CD4-positive, alpha-beta T cell treated with Interleukin-4 for 1 hour (primary cell): ENCODE results near the gene PTPRK.

ENCODE experiments used
- DNase-seq, 2 donors: peaks; one replicate each; pipeline ENCODE4 v3.0.0-alpha.2; 2020 to 2022

Gene PTPRK

DNA sequence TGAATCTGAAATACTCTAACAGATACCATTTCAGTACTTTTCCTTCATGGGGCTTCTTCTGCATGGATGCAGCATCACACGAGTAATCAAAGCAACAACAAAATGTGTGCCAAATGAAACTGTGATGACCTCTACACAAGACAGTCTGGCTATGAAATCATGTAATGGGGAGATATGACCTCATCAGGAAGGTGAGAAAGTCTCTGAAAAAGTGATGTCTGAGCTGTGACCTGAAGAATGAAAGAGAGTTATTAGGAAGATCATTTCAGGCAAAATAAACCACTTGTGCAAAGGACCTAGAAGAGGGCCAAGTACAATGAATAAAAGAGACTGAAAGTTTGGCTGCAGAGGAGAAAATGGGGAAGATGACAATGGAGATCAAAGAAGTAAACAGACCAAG, 182.8 kb downstream of the PTPRK start:
- DNase-seq: no peak

DNA sequence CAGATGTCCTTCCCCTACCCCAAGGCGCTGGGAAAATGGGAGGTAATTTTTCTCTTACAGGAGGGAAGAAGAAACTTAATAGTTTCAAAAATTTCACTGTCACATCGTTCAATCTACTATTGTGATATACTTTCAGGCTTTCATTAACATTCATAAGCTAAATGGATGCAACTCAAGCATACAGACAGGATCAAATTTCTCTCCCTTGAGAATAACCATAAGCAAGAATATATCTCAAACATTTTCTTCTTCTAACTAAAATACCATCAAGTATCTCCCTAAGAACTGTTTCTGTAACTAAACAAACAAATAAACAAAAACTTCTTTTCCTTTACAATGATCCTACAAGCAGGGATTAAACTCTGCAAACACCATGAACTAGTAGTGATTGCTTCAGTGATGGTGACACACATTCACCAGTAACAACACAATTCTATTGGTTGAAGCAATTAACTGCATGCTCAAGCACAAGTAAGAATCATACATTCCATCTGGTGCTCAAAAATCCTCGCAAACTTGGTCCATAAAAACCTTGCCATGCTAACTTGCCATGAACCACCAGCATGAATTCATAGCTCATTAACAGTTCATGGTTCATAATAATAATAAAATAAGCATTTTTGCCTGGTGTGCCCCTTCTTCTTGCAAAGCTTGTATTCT, 183.8 kb downstream of the PTPRK start:
- no peak for DNase-seq

DNA sequence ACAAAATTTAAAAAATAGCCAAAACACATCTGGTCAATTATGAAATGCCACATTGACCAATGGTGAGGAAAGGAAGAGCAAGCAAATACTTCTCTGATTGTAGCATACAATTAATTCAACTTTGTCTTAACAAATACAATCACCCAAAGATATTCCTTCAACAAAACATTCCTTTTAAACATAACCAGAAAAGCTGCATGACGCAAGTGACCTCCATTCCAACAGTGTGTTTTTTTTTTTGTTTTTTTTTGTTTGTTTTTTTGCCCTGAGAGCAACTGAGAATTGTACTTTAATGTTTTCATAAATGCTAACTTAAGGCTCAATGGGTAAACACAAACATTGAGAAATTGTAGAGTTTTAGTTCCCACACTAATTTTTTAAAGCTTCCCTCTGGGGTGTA, 184.4 kb downstream of the PTPRK start:
- DNase-seq: no peak

DNA sequence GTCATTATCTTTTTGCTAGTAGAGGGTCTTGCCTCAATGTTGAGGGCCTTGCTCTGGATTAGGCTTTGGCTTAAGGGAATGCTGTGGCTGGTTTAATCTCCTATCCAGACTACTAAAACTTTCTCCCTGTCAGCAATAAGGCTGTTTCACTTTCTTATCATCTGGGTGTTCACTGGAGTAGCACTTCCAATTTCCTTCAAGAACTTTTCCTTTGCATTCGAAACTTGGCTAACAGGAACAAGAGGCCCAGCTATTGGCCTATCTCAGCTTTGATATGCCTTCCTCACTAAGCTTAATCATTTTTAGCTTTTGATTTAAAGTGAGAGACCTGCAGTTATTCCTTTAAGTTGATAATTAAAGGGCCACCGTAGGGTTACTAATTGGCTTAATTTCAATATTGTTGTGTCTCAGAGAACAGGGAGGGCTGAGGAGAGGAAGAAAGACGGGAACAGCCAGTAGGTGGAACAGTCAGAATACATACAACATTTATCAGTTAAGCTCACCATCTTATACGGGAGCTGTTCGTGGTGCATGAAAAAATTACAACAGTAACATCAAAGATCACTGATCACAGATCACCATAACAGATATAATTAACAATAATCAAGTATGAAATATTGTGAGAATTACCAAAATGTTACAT, 186.7 kb downstream of the PTPRK start:
- DNase-seq: no peak

DNA sequence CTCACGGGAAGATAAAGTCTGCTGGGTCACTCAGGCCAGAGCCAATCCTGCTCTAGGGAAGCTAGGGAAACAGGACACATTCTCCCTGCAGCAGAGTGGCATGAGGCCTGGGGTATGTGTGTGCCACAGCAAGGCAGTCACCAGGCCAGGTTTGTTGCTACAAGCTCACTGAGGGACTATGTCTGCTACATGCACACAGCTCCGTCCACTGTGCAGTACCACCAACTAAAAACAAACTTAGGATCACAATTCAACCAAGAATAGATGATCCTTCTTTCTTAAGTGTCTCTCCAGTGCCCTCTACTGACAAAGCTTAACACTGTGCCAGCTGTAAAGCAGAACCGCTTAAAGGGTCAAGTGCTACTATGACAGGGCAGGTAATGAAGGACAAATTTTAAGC, 192.5 kb downstream of the PTPRK start:
- peak; percentile 30 to 61 for DNase-seq

DNA sequence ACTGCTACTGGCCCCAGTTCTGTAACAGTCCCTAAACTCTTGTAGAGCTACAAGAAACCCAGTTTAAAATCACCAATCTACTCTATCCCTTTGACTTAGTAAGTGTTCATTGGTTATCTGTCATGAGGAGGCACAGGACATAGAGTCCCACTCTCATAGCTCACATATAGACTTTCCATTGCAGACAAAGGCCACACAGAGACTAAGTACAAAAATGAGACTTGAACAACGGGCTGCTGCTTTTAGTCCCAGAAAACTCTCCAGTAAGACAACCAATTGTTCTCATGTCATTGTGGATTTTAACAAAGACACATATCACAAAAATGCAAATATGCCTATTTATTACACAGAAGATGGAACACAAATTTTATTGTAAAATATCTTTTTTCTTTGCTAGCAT, 197.4 kb downstream of the PTPRK start:
- no peak for DNase-seq

DNA sequence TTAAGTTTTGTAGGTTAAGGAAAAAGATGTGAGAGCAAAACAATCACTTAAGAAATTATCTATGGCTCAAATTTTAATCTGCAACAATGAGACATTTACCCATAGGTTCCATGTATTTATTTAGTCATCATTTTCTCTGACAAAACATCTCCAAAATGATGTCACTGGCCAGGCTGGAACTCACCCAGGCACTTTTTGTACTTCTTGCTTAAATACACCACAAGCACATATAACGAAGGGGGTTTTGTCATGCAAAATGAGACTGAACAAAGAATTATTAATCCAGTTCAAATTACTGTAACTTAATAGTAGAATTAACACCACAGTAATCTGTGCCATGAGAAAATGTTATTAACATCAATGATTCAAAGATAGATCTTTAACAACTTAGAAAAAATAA, 200.5 kb downstream of the PTPRK start:
- DNase-seq: no peak

DNA sequence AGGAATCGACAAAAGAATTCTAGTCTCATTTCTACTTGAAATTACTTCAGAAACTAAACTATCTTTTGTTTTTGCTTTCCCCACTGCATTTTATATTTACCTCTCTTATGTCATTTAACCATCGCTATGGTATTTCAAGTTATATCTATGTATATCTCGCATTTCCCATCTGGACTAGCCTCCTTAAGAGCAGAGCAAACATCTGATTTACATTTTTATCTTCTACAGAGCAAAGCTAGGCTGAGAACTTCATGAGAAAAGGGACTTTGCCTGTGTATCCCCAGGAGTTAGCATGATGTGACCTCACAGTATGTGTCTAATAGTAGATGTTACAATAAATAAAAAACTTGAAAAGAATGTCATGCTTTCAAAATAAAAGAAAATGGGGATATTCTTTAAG, 201.2 kb downstream of the PTPRK start:
- no peak for DNase-seq

DNA sequence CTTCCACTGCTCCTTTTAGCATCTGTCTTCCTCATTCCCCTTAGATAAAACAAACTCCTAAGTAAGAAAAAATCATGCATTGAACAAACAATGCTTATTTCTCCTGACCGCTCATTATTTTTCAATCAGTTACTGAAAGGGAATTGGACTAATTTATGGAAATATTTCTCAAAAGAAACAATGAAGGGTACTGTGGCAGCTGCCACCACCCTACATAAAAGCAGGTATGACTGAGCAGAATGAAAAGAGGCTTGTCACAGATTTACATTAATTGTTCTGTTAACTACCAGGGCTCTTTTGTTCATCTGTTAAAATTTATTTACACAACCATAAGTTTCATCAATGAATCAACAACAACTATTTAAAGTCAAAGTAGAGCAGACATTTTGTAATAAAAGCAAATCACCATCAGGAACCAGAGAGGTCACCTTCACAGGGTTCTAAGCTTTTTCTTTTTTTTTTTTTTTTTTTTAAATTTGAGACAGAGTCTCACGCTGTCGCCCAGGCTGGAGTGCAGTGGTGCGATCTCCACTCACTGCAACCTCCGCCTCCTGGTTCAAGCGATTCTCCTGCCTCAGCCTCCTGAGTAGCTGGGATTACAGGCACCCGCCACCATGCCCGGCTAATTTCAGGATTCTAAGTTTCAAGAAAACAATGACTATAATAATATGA, 204.0 kb downstream of the PTPRK start:
- no peak for DNase-seq

DNA sequence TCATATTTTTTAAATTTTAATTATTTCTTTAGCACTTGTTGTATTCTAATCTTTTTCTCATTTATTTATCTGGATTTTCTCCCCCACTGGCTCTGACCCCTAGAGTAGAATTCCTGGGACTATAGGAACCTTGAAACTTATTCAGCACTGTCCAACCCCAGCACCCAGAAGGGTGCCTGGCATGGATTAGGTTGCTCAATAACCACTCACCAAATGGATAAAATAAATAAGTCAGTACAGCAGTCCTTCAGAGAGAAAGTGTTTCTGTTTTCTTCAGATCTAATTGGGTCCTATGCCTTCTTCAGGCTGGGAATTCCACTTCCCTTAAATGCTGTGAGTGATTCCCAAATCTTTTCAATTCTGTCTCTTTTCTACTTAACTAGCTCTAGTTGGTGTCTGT, 206.2 kb downstream of the PTPRK start:
- DNase-seq: no peak

DNA sequence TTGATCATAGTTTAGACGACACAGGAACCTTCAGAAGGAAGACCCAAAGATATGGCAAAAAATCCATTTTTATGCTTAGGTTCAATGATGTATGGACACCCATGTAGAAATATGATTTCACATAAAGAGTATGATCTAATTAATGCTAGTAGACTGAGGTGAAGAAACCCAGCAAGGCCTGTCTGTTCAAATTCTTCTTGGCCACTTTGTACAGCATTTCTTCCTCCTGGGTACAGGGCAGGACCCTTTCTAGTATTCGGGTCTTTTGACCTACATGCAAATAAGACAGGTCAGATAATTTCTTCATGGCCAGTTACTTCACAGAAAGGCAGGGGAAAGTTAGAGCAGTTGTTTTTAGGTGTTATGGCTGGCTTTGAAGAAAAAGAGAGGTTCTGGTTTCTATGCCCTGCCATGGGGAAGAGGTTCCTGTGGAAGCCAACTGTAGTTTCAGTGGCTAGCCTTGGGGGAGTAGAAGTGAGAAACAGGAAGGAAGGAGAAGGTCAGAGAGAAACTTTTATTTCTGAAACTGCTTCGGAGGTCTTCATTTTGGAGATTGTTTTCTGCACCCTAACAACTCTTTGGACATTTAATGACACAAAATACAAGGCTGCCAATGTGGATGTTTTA, 208.3 kb downstream of the PTPRK start:
- DNase-seq: no peak

DNA sequence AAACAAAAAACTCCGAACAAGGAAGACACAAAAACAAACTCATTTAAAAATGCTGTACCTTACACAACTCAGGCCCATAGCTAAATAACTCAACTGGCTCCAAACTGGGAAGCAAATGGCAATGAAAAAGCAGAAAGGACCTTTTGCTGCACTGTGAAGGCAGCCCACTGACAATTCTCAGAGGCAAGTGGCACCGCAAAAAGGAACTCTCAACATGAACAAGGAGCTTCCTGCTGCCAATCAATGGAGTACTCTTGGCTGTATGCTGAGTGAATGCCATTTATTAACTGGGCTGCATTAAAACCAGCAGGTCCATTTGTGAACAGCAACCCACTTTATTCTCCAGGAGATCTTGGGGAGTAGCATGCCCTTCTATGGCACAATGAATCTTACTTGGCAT, 209.9 kb downstream of the PTPRK start:
- DNase-seq: no peak

DNA sequence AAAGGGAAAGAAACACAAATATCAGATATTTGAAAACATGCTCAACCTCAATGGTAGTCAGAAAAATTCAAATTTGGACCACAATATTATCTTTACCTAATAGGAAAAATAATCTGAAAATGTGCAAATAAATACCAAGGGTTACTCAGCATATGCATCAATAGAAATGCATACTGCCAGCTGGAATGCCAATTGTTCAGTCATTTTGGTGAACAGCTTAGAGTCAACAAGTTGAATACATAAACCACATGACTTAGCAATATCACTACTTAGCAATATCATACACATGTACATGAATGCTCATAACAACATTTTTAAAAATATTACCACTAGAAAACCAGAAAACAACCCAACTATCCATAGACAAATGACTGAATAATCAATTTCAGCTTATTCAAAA, 212.7 kb downstream of the PTPRK start:
- no peak for DNase-seq

DNA sequence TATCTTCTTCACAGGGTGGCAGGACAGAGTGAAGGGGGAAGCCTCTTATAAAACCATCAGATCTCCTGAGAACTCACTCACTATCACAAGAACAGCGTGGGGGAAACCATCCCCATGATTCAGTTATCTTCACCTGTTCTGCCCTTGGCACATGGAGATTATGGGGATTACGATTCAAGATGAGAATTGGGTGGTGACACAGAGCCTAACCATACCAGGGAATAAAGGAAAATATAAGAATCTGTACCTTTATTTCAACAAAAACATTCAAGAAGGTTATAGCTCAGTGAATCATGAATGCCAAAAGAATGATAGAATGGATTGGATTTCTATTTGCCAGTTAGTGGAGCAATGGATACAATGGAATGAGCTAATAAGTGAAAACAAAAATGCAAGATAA, 214.4 kb downstream of the PTPRK start:
- no peak for DNase-seq

DNA sequence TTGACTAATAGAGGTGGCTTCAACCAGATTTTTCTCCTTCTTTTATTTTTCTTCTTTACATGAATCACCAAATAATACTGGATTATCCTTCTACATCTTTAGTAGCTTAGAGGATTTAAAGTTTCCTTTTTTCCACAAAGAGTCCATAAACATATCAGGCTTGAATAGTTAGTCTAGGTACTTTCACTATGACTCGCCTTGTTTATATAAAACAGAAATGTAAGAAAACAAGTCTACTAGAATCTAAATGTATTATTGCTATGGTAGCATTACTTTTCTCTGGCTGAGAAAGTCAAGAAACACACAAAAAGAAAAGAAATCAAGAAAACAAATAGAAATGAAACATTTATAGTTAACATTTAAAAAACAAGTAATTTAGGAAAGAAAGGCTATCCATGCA, 215.2 kb downstream of the PTPRK start:
- no peak for DNase-seq

DNA sequence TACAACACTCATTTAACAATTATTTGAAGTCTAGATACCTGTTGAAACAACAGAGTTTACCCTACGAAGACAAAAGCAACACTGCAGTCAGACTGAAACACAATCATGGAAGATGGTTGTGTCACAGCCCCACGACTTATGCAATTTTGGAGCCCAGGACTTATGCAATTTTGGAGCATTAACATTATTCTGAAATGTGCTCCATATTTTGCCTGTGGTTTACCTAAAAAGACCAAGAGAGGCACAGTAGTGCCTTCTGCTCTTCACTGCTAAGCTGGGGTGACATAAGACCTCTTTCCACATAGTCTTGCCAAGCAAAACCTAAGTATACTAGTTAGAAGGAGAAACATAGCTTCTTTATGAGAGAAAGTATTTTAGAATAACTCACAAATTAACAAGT, 216.5 kb downstream of the PTPRK start:
- no peak for DNase-seq

DNA sequence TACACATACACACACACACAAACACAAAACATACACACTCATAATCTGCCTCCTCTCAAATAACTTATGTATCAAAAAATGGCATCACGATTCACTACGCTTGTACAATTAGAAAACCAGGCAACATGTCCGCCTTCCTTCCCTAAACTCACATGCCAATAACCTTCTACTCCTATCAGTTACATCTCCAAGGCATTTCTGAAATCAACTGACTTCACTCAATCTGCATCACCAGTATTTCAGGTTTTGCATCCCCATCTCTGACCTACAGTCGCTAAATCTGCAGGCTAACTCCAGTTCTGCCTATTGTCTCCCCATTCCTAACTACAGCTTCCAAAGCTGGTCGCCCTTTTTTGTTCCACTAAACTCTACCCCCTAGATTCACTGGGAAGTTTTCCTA, 217.5 kb downstream of the PTPRK start:
- no peak for DNase-seq

DNA sequence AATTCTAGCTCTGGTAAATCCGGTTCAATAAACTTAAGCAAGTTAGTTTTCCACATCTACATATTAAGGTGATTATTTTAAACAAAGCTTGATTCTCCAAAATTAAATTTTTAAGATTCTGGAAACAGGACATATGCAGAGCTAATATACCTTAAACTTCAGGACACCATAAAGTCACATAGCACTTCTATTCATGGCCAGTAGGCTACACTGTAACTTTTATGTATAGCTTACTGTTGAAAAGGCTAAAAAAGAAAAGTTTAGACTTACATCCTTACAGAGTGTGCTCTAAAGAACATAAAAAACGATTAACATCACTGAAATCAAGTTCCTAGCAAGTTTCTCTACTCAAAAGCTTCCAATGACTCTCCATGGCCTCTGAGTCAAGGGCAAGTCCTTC, 224.7 kb downstream of the PTPRK start:
- no peak for DNase-seq

DNA sequence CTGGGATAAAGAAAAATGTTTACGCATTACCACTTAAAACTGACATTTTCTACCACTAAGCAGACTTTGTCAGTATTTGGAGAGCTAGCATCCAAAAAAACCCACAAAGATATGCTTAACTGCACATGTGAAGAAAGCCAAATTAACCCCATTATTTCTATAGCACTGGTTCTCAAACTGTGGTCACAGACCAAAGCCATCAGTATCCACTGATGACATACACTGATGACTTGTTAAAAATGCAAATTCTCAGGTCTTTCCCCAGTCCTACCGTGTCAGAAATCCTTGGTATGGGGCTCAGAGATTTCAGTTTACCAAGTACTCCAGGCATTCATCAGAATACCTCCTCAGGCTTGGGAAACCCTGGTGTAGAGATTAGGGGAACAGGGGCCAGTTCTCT, 230.2 kb downstream of the PTPRK start:
- no peak for DNase-seq

DNA sequence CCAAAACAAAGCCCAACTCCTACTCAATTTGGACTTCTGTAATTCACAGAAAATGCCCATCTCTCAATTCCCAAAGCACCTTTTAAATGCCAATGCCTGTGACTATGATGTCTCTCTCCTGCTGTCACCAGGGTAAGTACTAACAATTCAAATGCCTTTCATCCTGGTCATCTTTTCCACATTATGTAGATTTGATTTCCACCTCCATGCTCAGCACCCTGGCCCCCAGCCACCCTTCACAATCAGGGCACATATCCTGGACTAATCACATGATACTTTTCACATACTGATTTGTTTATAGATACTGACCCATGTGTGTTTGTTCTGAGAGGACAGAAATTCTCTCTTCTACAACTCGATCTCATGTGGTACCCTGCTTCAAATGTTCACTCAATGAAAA, 236.3 kb downstream of the PTPRK start:
- DNase-seq: no peak

DNA sequence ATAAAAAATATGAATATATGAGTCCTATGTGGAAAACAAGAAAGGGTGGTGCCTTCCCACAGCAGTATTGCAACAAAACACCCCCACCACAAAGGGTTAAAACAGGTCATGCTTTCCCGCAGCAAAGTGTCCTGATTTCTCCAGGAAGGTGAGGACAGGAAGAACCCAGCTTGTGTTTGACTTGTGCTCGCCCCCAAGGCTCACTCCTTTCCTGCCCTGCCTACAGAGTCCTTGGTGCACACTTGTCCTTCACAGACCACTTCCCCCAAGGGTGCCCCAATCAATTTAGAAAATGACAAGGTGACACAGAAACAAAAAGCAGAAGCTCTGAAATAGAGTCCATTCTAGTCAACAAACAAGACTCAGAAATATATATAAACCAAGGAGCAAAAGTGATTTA, 237.4 kb downstream of the PTPRK start:
- no peak for DNase-seq

DNA sequence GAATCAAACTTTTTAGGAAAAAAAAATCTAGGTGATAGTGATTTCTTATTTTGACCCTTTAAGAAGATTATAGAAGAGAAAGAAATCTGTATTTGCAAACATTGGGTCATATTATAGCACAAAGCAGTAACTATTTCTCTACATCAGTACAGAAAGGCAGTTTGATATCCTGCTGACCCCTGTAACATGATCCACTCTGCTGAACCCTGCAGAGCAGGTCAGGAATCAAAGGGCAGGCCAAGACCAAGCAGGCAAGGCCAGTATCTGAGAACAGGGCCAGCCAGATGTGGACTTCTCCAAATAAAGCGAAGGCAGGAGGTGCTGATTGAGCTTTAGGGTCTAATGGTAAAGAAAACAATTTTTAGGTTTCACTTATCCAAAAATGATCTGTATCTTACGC, 239.4 kb downstream of the PTPRK start:
- DNase-seq: no peak

DNA sequence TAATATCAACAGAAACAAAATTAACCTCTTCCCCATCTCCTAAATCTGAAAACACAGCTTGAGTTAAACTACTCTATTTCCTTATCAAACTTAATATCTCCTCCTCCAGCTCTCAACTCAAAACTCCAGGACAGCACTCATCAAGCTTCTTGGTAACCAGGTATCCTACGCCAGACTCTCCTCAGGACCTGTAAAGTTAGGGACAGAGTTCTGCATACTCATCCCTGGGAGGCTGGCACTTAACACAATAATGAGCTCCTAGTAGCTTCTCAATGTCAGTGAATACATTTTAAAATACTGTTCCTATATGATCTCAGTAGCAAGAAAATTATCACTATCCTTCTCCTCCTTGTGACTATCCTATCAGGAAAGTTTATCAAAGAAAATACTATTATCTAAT, 240.3 kb downstream of the PTPRK start:
- no peak for DNase-seq

DNA sequence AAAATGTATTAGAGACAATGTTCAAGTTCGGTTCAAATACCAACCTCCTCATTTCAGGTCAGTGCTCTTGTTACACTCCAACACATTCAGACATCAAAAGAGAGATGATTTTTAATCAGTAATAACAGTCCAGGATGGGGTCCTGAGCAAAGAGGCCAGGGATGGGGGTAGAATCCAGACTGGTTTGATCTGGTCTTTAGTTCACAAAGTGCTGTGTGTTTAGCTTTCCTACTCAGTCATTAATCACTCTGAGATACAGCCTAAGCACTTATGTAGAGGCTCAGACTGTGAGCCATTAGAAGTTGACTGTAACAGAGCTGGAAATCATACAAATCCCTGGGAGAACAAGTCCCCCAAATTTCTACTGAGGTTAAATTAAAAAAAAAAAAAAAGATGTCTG, 241.6 kb downstream of the PTPRK start:
- no peak for DNase-seq
